H9 (cell line): ENCODE data around the gene WNT4. TPM values are rescaled to one million over a fixed set of nuclear protein-coding genes. Genes with fewer than 3 reads are reported as not detected.

Source experiments
- DNase-seq: peaks from one replicate; pipeline ENCODE4 v3.0.0-alpha.2; 2017
- H2AFZ ChIP-seq: one replicate; pipeline ENCODE4 v1.6.1; 2013; ENCODE audit warnings: mild to moderate bottlenecking, low read length, control low read depth, moderate library complexity
- H2AK5ac ChIP-seq: 2 replicates; pipeline ENCODE4 v1.6.1; 2013; ENCODE audit warnings: low read length, control low read depth, mixed read lengths; ENCODE audit not compliant: insufficient read length
- H2BK120ac ChIP-seq: one replicate; pipeline ENCODE4 v1.6.1; 2013; ENCODE audit warnings: low read depth, mild to moderate bottlenecking, low read length, control low read depth, inconsistent platforms; ENCODE audit not compliant: poor library complexity, severe bottlenecking
- H2BK12ac ChIP-seq: 2 replicates; pipeline ENCODE4 v1.6.1; 2013; ENCODE audit warnings: low read length, control low read depth, mixed read lengths, low read depth; ENCODE audit not compliant: insufficient read length
- H2BK15ac ChIP-seq: 2 replicates; pipeline ENCODE4 v1.6.1; 2013; ENCODE audit warnings: low read depth, low read length, control low read depth
- H2BK20ac ChIP-seq: one replicate; pipeline ENCODE4 v1.6.1; 2013; ENCODE audit warnings: low read depth, mild to moderate bottlenecking, low read length, control low read depth, inconsistent platforms; ENCODE audit not compliant: poor library complexity, severe bottlenecking
- H2BK5ac ChIP-seq: 2 replicates; pipeline ENCODE4 v1.6.1; 2013; ENCODE audit warnings: low read length, control low read depth, mixed read lengths; ENCODE audit not compliant: insufficient read length
- H3K14ac ChIP-seq: 2 replicates; pipeline ENCODE4 v1.6.1; 2013; ENCODE audit warnings: low read length, control low read depth; ENCODE audit not compliant: insufficient read depth
- H3K18ac ChIP-seq: 2 replicates; pipeline ENCODE4 v1.6.1; 2013; ENCODE audit warnings: low read depth, mild to moderate bottlenecking, mixed read lengths, low read length, control low read depth; ENCODE audit not compliant: insufficient read length
- H3K23ac ChIP-seq: 2 replicates; pipeline ENCODE4 v1.6.1; 2013; ENCODE audit warnings: low read length, control low read depth, mixed read lengths, low read depth; ENCODE audit not compliant: insufficient read length
- H3K23me2 ChIP-seq: 2 replicates; pipeline ENCODE4 v1.6.1; 2013; ENCODE audit warnings: low read depth, mild to moderate bottlenecking, mixed read lengths, low read length, control low read depth; ENCODE audit not compliant: insufficient read length, poor library complexity, severe bottlenecking
- H3K27ac ChIP-seq: 2 replicates; pipeline ENCODE4 v1.5.1; 2013; ENCODE audit warnings: low read length, control low read depth, mixed read lengths, low read depth; ENCODE audit not compliant: insufficient read length
- H3K27me3 ChIP-seq: 2 replicates; pipeline ENCODE4 v1.6.1; 2013; ENCODE audit warnings: low read length, control low read depth, inconsistent platforms; ENCODE audit not compliant: insufficient read depth
- H3K4ac ChIP-seq: 2 replicates; pipeline ENCODE4 v1.6.1; 2013; ENCODE audit warnings: low read depth, mild to moderate bottlenecking, control low read depth, inconsistent platforms, low read length, moderate library complexity
- H3K4me1 ChIP-seq: 2 replicates; pipeline ENCODE4 v1.6.1; 2013; ENCODE audit warnings: low read length, control low read depth, inconsistent platforms; ENCODE audit not compliant: insufficient read depth
- H3K4me2 ChIP-seq: 2 replicates; pipeline ENCODE4 v1.6.1; 2013; ENCODE audit warnings: low read length, control low read depth, mixed read lengths; ENCODE audit not compliant: insufficient read length, insufficient read depth
- H3K56ac ChIP-seq: 2 replicates; pipeline ENCODE4 v1.6.1; 2013; ENCODE audit warnings: low read depth, mild to moderate bottlenecking, mixed read lengths, low read length, control low read depth; ENCODE audit not compliant: insufficient read length
- H3K79me1 ChIP-seq: 2 replicates; pipeline ENCODE4 v1.6.1; 2013; ENCODE audit warnings: low read depth, mild to moderate bottlenecking, moderate library complexity, low read length, control low read depth, inconsistent platforms; ENCODE audit not compliant: insufficient read depth, poor library complexity, severe bottlenecking
- H3K79me2 ChIP-seq: 2 replicates; pipeline ENCODE4 v1.6.1; 2013; ENCODE audit warnings: low read length, control low read depth, inconsistent platforms; ENCODE audit not compliant: insufficient read depth
- H3K9ac ChIP-seq: 2 replicates; pipeline ENCODE4 v1.6.1; 2013; ENCODE audit warnings: low read length, control low read depth, mixed read lengths; ENCODE audit not compliant: insufficient read length; ENCODE audit errors: extremely low read depth
- H3K9me3 ChIP-seq: one replicate; pipeline ENCODE4 v1.6.1; 2013; ENCODE audit warnings: low read depth, low read length, inconsistent platforms; ENCODE audit not compliant: control insufficient read depth
- H3T11ph ChIP-seq: one replicate; pipeline ENCODE4 v1.6.1; 2013; ENCODE audit warnings: mild to moderate bottlenecking, low read length, control low read depth, inconsistent platforms
- H4K20me1 ChIP-seq: one replicate; pipeline ENCODE4 v1.6.1; 2013; ENCODE audit not compliant: control insufficient read depth, insufficient read length, insufficient read depth
- H4K5ac ChIP-seq: 2 replicates; pipeline ENCODE4 v1.6.1; 2013; ENCODE audit warnings: low read depth, mild to moderate bottlenecking, mixed read lengths, low read length, control low read depth; ENCODE audit not compliant: insufficient read length
- H4K8ac ChIP-seq: replicated peaks from 2 replicates; pipeline ENCODE4 v1.6.1; 2013; ENCODE audit warnings: low read length, control low read depth, mixed read lengths, low read depth; ENCODE audit not compliant: insufficient read length
- H4K91ac ChIP-seq: 2 replicates; pipeline ENCODE4 v1.6.1; 2013; ENCODE audit warnings: low read depth, mild to moderate bottlenecking, moderate library complexity, mixed read lengths, low read length, control low read depth; ENCODE audit not compliant: insufficient read length
- H3K27ac Mint-ChIP-seq, 3 experiments: 2 replicates in 2 of 3; 3 replicates in 1 of 3; pipeline ENCODE4 v1.8.0; 2020 to 2021; ENCODE audit warnings: mixed read lengths in 3 of 3, mild to moderate bottlenecking in 1 of 3, moderate library complexity in 1 of 3
- H3K27me3 Mint-ChIP-seq: 2 replicates; pipeline ENCODE4 v1.8.0; 2021; ENCODE audit warnings: low read depth, mild to moderate bottlenecking, moderate library complexity, mixed read lengths
- H3K36me3 Mint-ChIP-seq, 3 experiments: 2 replicates in 2 of 3; 3 replicates in 1 of 3; pipeline ENCODE4 v1.8.0; 2020 to 2021; ENCODE audit warnings: low read depth in 3 of 3, mixed read lengths in 3 of 3; ENCODE audit not compliant: insufficient read depth in 1 of 3
- H3K4me1 Mint-ChIP-seq, 2 experiments: 2 replicates each; pipeline ENCODE4 v1.8.0; 2020; ENCODE audit warnings: mixed read lengths in 2 of 2
- H3K4me3 Mint-ChIP-seq, 2 experiments: 2 replicates in 1 of 2; 3 replicates in 1 of 2; pipeline ENCODE4 v1.8.0; 2020 to 2021; ENCODE audit warnings: mild to moderate bottlenecking in 2 of 2, mixed read lengths in 2 of 2, moderate library complexity in 1 of 2
- H3K9me3 Mint-ChIP-seq, 2 experiments: 2 replicates in 1 of 2; 3 replicates in 1 of 2; pipeline ENCODE4 v1.8.0; 2020; ENCODE audit warnings: mild to moderate bottlenecking in 2 of 2, mixed read lengths in 2 of 2, moderate library complexity in 1 of 2
- CTCF ChIP-seq: fragments of 200-600 bp; sonication (generic); conservative IDR thresholded peaks from 3 replicates; pipeline ENCODE4 v1.8.0; 2021; ENCODE audit warnings: antibody characterized with exemption, mild to moderate bottlenecking
- WGBS: extraction: QIAGEN DNeasy Blood & Tissue Kit; methylation state at CpG from one replicate; pipeline ENCODE4 v1.1.7; 2013; ENCODE audit warnings: missing lambda C conversion rate, low lambda C conversion rate, mixed read lengths; ENCODE audit not compliant: insufficient read length; ENCODE audit errors: extremely low coverage; 5-methylcytosine and 5-hydroxymethylcytosine counted together
- total RNA-seq: library from RNA; stranded (reverse); gene quantifications from 2 replicates; pipeline ENCODE4 v1.2.1, GENCODE V29; 2021

Gene WNT4
- total RNA-seq, 1 experiment from 2014 or later = 1.4 TPM

- peaks cover 1% of the 10 kb centered on the region; the same call in 1 of the 2 replicates for H3K79me2 ChIP-seq
Observed at GRCh38 chr1:22096463-22096862, 46.4 kb downstream of the WNT4 start.

More at GRCh38 chr1:22096463-22096862, 46.4 kb downstream of the WNT4 start:
- Histone ChIP-seq H4K91ac (no peak overlapping the region), H2BK20ac (no peak overlapping the region), H2BK5ac (no peak overlapping the region), H2AK5ac (no peak overlapping the region), H3K9me3 (no peaks in the 10 kb centered on the region), H3K4me1 (peaks cover 2% of the 10 kb centered on the region; the same call in 1 of the 2 replicates), H3K27ac (no peak overlapping the region), H2AFZ (no peak overlapping the region), H3K4me2 (no peak overlapping the region), H2BK15ac (no peak overlapping the region), H3K23ac (no peak overlapping the region), H3K18ac (no peak overlapping the region), H3T11ph (no peak overlapping the region), H3K27me3 (no peaks in the 10 kb centered on the region), H3K56ac (no peak overlapping the region), H3K23me2 (no peaks in the 10 kb centered on the region), H3K14ac (no peak overlapping the region), H2BK120ac (no peak overlapping the region), H3K79me1 (no peaks in the 10 kb centered on the region), H2BK12ac (no peak overlapping the region), H4K5ac (no peak overlapping the region), H3K4ac (no peak overlapping the region), H4K20me1 (no peaks in the 10 kb centered on the region), H3K9ac (no peak overlapping the region), H4K8ac (no peak overlapping the region)
- no peak overlapping the region for H3K27ac Mint-ChIP-seq
- no peak for DNase-seq
- H3K4me1 Mint-ChIP-seq = peaks cover 5 to 20% of the 10 kb centered on the region in 2 experiments; a peak in 3 of 4 replicates
- no peak for TF ChIP-seq CTCF
- no peak overlapping the region for H3K4me3 Mint-ChIP-seq
- no peaks in the 10 kb centered on the region for H3K27me3 Mint-ChIP-seq
- no peaks in the 10 kb centered on the region for H3K9me3 Mint-ChIP-seq
- peaks cover 0 to 51% (median 30%) of the 10 kb centered on the region in 3 experiments; a peak in 5 of 7 replicates for H3K36me3 Mint-ChIP-seq
- no CpG with 5 or more reads among the region's 3 CpGs for WGBS
